GM12873 (cell line): ENCODE measurements around the gene VN1R2.
"Not testable (repeated sequence)": the region's sequence is repeated elsewhere in the genome, so short reads cannot be mapped to it uniquely, and the experiment has no call there.

Experiments used
- CTCF ChIP-seq: IDR thresholded peaks from 2 replicates; pipeline ENCODE4 v1.5.1; 2012; ENCODE audit warnings: low read depth, mild to moderate bottlenecking, moderate library complexity, low read length, control low read depth; ENCODE audit not compliant: insufficient read depth; ENCODE audit errors: missing control alignments

Gene VN1R2

GRCh38 chr19:53267623-53268022, 9.5 kb downstream of the VN1R2 start, which contains the start of gene VN1R4:
Gene VN1R4, minus strand, starts transcription at chr19:53267723. Its CDS starts 58 bp downstream, at chr19:53267665.
- not testable (repeated sequence) for TF ChIP-seq CTCF

GRCh38 chr19:53272044-53272443, 14.0 kb downstream of the VN1R2 start:
- TF ChIP-seq CTCF: no peak

- no peak for TF ChIP-seq CTCF
Observed at GRCh38 chr19:53275480-53275879, 17.4 kb downstream of the VN1R2 start.

- TF ChIP-seq CTCF: no peak
Observed at GRCh38 chr19:53285087-53285486, 27.0 kb downstream of the VN1R2 start.

- no peak for TF ChIP-seq CTCF
Observed at GRCh38 chr19:53290758-53291549, 32.9 kb downstream of the VN1R2 start.

- TF ChIP-seq CTCF: no peak
Observed at GRCh38 chr19:53294786-53295441, 36.8 kb downstream of the VN1R2 start.

GRCh38 chr19:53308339-53308811, 50.3 kb downstream of the VN1R2 start:
- peak; percentile 37 for TF ChIP-seq CTCF
